GM21367 (cell line): Measurements from ENCODE around the gene FAM181A.
A peak's percentile ranks its signal among the peaks of the same experiment; 100 is the strongest.

Experiments
- ATAC-seq: cut with Tn5 transposase; IDR thresholded peaks from one replicate; pipeline ENCODE4 v1.9.1; 2021; ENCODE audit not compliant: unreplicated experiment

Gene FAM181A

GRCh38 chr14:93977171-93977570 lies 50.0 kb downstream of the FAM181A start:
- no peak for ATAC-seq

- ATAC-seq: peak; percentile 37
Measured at GRCh38 chr14:93977790-93978581, 50.8 kb downstream of the FAM181A start.

- no peak for ATAC-seq
Measured at GRCh38 chr14:93978735-93979134, 51.6 kb downstream of the FAM181A start.
